SK-N-SH treated with all-trans-retinoic acid at 6 μM for 48 hours (cell line): ENCODE measurements around the gene HP.

ENCODE experiments used
- ARNTL ChIP-seq: fragments of 450-650 bp; formaldehyde crosslinking; IDR thresholded peaks from 2 replicates; pipeline ENCODE4 v1.5.0; 2020; ENCODE audit warnings: low read depth, mild to moderate bottlenecking, moderate library complexity, borderline replicate concordance
- BACH2 ChIP-seq: fragments of 250-450 bp; sonication (Bioruptor Pico); IDR thresholded peaks from 2 replicates; pipeline ENCODE4 v1.9.0; 2021; ENCODE audit warnings: mild to moderate bottlenecking, borderline replicate concordance
- PATZ1 ChIP-seq: fragments of 250-450 bp; sonication (Bioruptor Pico); IDR thresholded peaks from 2 replicates; pipeline ENCODE4 v1.8.0; 2020; ENCODE audit warnings: mild to moderate bottlenecking, moderate library complexity, borderline replicate concordance
- RARB ChIP-seq: fragments of 250-450 bp; sonication (Bioruptor Pico); IDR thresholded peaks from 2 replicates; pipeline ENCODE4 v1.8.0; 2021; ENCODE audit warnings: mild to moderate bottlenecking, moderate library complexity
- TCF4 ChIP-seq: fragments of 250-450 bp; sonication (Bioruptor Pico); IDR thresholded peaks from 2 replicates; pipeline ENCODE4 v1.8.0; 2021; ENCODE audit warnings: mild to moderate bottlenecking, moderate library complexity, borderline replicate concordance
- TOX ChIP-seq: fragments of 250-450 bp; sonication (Bioruptor Pico); IDR thresholded peaks from 2 replicates; pipeline ENCODE4 v1.8.0; 2021; ENCODE audit warnings: mild to moderate bottlenecking, moderate library complexity, borderline replicate concordance
- TSHZ2 ChIP-seq: fragments of 250-450 bp; sonication (Bioruptor Pico); IDR thresholded peaks from 2 replicates; pipeline ENCODE4 v1.5.0; 2020; ENCODE audit warnings: mild to moderate bottlenecking, moderate library complexity
- ZFP30 ChIP-seq: fragments of 450-650 bp; formaldehyde crosslinking; IDR thresholded peaks from 2 replicates; pipeline ENCODE4 v1.5.0; 2022; ENCODE audit warnings: mild to moderate bottlenecking, moderate library complexity
- TF ChIP-seq, protein P1 (sequence below): fragments of 250-450 bp; sonication (Bioruptor Pico); IDR thresholded peaks from 2 replicates; pipeline ENCODE4 v1.8.0; 2021; ENCODE audit warnings: low read depth, mild to moderate bottlenecking, moderate library complexity, borderline replicate concordance

DNA sequence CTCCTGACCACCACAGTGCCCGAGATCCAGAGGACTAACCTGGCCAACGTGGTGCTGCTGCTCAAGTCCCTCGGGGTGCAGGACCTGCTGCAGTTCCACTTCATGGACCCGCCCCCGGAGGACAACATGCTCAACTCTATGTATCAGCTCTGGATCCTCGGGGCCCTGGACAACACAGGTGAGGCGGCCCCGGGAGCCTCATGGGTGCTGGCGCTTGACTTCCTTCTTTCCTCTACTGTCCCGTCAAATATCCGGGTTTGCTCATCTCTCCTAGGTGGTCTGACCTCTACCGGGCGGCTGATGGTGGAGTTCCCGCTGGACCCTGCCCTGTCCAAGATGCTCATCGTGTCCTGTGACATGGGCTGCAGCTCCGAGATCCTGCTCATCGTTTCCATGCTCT, 53.1 kb downstream of the HP start:
- TF ChIP-seq RARB (CRISPR knock-in tag) = no peak
- no peak for TF ChIP-seq TSHZ2 (CRISPR knock-in tag)
- TF ChIP-seq ZFP30 (CRISPR knock-in tag) = no peak
- no peak for TF ChIP-seq ARNTL (CRISPR knock-in tag)
- TF ChIP-seq TOX (CRISPR knock-in tag) = no peak
- TF ChIP-seq, protein P1, sequence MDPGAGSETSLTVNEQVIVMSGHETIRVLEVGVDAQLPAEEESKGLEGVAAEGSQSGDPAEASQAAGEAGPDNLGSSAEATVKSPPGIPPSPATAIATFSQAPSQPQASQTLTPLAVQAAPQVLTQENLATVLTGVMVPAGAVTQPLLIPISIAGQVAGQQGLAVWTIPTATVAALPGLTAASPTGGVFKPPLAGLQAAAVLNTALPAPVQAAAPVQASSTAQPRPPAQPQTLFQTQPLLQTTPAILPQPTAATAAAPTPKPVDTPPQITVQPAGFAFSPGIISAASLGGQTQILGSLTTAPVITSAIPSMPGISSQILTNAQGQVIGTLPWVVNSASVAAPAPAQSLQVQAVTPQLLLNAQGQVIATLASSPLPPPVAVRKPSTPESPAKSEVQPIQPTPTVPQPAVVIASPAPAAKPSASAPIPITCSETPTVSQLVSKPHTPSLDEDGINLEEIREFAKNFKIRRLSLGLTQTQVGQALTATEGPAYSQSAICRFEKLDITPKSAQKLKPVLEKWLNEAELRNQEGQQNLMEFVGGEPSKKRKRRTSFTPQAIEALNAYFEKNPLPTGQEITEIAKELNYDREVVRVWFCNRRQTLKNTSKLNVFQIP (CRISPR knock-in tag) = no peak
- TF ChIP-seq TCF4 (CRISPR knock-in tag) = no peak
- TF ChIP-seq BACH2 = no peak
- no peak for TF ChIP-seq PATZ1 (CRISPR knock-in tag)
